ENCODE measurements around the gene DENND5B.
"Not testable (repeated sequence)": the region's sequence is repeated elsewhere in the genome, so short reads cannot be mapped to it uniquely, and the experiment has no call there.

Gene DENND5B

DNA sequence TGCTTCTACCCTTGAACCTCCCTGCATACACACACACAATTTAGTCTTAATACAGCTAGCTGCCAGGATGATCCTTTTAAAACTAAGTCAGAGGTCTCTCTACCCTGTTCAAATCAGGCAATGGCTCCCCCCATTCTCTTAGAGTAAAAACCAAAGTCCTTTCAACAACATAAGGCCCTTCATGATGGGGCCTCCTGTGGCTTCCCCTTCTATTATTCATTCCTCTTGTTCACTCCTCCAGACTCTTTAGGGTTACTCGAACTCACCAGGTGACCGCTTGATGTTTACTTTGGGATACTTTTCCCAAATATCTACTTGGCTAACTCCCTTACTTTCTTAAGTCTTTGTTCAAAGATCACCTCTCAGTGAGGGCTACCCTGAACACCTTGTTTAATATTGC, 30.4 kb downstream of the DENND5B start:
- no peak overlapping the region for H3K4me3 ChIP-seq (ENCODE audit: low read depth, low read length)

DNA sequence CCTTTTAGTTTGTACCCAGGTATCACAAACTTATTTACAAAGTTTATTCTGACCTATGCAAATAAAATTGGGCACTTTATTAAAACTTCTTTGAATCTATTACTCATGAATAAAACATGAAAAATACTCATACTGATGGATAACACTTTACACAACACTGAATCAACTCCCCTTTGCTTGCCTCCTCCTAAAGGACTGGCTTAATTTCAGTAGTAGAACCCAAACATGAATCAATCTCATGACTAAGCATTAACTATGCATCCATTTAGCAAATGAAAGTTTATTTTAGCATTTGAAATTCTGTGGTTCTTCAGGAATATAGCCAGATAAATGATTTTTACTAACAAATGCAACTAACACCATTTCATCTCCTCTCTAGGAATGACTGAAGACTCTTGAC, 32.4 kb downstream of the DENND5B start:
- no peak overlapping the region for H3K4me3 ChIP-seq (ENCODE audit: low read depth, low read length)

DNA sequence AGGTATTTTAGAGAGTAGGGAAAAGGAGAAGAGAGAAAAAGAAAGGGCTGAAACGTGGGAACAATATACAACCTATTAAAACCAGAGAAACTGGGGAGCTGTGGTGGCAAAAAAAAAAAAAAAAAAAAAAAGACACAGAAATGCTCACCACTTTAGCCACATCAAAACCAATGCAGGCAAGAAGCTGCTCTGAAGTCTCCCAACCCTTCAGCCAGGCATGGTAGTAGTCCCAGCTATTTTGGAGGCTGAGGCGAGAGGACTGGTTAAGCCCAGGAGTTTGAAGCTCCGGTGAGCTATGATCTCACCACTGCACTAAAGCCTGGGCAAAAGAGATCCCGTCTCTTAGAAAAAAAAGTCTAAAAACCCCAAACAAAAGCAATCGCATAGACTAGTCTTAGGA, 33.2 kb downstream of the DENND5B start:
- H3K4me3 ChIP-seq (ENCODE audit: low read depth, low read length): no peak overlapping the region

DNA sequence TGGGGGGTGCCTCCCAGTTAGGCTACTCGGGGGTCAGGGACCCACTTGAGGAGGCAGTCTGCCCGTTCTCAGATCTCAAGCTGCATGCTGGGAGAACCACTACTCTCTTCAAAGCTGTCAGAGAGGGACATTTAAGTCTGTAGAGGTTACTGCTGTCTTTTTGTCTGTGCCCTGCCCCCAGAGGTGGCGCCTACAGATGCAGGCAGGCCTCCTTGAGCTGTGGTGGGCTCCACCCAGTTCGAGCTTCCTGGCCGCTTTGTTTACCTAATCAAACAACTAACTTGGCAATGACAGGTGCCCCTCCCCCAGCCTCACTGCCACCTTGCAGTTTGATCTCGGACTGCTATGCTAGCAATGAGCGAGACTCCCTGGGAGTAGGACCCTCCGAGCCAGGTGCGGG, 35.5 kb downstream of the DENND5B start:
- not testable (repeated sequence) for H3K4me3 ChIP-seq (ENCODE audit: low read depth, low read length)

DNA sequence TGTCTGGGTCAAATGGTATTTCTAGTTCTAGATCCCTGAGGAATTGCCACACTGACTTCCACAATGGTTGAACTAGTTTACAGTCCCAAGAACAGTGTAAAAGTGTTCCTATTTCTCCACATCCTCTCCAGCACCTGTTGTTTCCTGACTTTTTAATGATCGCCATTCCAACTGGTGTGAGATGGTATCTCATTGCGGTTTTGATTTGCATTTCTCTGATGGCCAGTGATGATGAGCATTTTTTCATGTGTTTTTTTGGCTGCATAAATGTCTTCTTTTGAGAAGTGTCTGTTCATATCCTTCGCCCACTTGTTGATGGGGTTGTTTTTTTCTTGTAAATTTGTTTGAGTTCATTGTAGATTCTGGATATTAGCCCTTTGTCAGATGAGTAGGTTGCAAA, 40.3 kb downstream of the DENND5B start:
- H3K4me3 ChIP-seq (ENCODE audit: low read depth, low read length): not testable (repeated sequence)

DNA sequence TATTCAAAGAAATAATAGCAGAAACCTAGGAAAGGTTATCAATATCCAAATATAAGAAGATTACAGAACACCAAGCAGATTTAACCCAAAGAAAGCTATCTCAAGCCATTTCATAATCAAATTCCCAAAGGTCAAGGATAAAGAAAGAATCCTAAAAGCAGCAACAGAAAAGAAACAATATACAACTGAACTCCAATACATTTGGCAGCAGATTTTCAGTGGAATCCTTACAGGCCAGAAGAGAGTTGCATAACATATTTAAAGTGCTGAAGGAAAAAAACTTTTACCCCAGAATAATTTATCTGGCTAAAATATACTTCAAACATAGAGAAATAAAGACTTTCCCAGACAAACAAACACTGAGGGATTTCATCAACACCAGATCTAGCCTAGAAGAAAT, 54.3 kb downstream of the DENND5B start:
- H3K4me3 ChIP-seq (ENCODE audit: low read depth, low read length): no peak overlapping the region

DNA sequence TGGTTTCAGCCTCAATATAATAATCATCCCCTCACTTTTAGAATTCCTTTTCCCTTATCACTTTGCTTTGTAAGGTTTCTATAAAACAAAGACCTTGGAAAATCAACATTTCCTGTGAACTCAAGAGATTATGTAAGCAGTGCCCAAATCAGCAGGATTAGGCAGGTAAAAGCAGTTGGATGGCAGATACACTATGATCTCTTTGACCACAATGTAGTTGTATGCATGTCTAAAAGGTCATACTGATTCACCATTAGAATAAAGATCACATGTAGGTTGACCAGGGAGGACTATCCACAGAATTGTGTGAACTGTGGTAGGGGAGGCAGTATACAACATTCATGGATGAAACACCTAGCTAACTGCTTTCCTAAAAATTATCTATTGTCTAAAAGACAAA, 57.5 kb downstream of the DENND5B start:
- no peak overlapping the region for H3K4me3 ChIP-seq (ENCODE audit: low read depth, low read length)

DNA sequence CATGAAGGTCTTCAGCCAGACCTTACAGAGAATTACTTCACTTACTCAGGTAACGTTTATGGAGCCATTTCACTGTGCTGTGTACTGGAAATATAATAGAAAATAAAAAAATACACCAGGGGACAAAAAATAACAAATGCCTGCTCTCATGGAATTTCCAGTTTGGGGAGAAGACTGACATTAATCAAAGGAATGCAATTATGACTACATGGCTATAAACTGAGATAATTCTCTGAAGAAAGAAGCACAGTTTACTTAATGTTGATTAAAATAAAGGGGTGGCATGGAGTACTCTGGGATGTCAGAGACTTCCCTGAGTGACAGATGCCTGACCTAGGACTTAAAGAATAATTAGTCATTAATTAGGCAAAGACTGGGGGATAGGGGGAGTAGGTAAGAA, 59.0 kb downstream of the DENND5B start:
- H3K4me3 ChIP-seq (ENCODE audit: low read depth, low read length): no peak overlapping the region

DNA sequence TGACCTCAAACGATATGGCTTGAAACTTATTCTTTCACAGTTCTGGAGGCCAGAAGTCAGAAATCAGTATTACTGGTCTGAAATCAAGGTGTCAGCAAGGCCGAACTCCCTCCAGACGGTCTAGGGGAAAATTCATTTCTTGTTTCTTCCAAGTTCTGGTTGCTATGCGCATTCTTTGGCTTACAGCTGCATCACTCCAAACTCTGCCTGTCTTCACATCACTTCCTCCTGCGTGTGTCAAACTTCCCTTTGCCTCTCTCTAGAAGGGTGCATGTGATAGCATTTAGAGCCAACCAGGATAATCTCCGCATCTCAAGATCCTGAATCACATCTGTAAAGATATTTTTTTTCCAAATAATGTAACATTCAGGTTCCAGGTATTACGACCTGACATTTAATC, 62.8 kb downstream of the DENND5B start:
- H3K4me3 ChIP-seq (ENCODE audit: low read depth, low read length): no peak overlapping the region

DNA sequence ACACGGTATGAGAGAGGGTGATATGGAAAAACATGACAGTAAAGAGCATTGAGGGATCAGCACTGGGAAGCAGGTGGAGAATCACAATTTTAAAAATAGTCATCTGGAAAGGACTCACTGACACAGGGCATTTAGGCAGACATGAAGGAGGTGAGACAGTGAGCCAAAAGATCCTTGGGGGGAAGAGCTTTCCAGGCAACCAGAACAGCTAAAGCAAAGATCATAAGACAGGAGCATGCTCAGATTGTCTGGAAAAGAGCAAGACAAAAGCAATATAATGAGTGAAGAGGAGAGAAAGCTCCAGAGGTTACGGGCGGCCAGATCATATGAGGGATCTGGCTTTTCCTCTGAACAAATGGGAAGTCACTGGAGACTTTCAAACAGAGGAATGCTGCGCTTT, 63.9 kb downstream of the DENND5B start:
- no peak overlapping the region for H3K4me3 ChIP-seq (ENCODE audit: low read depth, low read length)

DNA sequence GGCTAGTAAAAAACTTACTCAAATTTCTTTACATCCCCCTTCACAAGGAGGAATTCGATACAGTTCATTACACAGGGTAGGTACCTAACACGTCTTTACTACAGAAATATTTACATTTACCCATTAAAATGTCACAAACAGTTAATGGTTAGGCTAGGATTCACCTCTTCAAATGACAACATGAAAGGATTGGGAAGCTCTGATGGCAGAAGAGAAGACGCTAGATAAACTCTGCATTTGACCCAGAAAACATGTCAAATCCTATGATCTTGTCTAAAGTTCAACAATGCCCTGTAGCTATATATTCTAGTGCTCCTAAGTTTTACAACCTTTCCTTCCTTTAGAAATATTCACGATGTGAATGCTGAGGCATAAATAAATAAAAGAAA, 64.8 kb downstream of the DENND5B start:
- H3K4me3 ChIP-seq (ENCODE audit: low read depth, low read length): no peak overlapping the region

DNA sequence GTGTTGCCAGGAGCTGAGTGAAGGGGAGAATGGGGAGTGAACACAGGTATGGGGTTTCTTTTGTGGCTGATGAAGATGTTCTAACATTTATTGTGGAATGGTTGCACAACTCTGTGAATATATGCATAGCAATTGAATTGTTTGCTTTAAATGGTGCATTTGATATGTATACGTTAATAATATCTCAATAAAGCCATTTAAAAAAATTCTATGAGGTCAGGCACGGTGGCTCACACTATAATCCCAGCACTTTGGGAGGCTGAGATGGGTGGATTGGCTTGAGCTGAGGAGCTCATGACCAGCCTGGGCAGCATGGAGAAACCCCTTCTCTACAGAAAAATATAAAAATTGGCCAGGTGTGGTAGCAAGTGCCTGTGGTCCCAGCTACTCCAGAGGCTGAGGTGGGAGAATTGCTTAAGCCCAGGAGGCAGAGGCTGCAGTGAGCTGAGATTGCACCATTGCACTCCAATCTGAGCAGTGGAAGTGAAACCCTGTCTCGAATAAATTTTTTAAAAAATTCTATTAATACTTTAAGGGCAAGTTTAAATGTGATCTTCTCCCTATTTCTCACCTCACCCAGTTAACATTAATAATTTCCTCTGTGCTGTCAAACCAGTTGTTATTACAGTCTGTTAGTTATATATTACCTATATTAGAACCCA, 65.3 kb downstream of the DENND5B start:
- H3K4me3 ChIP-seq (ENCODE audit: low read depth, low read length): no peak overlapping the region

DNA sequence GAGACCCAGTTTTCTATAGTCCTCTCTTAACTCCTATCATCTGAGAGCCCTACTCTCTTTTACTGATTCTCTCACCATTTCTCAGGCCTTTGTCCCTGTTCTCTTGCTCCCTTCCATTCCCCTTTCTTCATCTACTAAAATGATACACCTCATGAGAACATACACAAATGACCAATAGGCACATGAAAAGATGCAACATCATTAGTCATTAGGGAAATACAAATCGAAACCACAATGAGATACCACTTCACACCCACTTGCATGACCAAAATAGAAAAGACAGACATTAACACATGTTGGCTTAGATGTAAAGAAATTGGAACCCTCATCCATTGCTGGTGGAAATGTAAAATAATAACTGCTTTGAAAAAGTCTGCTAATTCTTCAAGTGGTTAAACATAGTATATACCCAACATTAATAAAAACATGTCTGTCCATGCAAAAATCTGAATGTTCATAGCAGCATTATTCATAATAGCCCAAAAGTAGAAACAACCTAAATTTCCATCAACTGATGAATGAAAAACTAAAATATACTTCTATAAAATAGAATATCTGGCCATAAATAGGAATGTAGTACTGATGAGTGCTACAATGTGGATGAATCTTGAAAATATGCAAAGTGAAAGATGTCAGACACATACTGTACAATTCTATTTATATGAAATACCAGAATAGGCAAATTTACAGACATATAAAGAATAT, 66.0 kb downstream of the DENND5B start:
- no peak overlapping the region for H3K4me3 ChIP-seq (ENCODE audit: low read depth, low read length)

DNA sequence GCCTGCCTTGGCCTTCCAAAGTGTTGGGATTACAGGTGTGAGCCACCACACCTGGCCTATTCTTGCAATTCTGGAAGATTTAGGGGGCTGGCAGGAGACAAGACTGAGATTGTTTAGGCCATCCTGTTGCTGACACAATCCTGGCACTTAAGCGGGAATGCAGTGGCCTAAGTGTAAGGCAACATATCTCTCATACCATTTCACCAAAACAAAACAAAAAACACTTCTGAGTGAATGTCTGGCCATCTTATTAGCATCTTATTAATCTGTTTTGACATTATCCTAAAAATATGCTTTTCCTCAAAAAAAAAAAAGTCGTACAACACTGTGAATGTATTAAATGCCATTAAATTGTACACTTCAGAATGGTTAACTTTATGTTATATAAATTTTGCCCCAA, 67.6 kb downstream of the DENND5B start:
- H3K4me3 ChIP-seq (ENCODE audit: low read depth, low read length): no peak overlapping the region

DNA sequence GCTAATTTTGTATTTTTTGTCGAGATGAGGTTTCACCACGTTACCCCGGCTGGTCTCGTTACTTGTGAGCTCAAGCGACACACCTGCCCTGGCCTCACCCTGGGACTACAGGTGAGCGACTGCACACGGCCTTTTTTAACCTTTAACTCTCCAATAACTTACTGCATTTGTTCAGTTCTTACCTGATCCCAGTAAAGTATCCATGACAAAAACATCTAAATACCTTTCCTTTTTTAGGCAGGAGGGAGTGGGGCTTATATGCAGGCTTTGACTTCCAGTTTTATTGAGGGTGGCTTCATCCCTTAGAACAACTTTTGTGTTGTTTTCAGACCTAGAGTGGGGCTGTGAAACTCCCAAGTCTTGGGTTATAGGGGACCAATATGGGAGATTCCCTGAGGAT, 68.3 kb downstream of the DENND5B start:
- no peak overlapping the region for H3K4me3 ChIP-seq (ENCODE audit: low read depth, low read length)

DNA sequence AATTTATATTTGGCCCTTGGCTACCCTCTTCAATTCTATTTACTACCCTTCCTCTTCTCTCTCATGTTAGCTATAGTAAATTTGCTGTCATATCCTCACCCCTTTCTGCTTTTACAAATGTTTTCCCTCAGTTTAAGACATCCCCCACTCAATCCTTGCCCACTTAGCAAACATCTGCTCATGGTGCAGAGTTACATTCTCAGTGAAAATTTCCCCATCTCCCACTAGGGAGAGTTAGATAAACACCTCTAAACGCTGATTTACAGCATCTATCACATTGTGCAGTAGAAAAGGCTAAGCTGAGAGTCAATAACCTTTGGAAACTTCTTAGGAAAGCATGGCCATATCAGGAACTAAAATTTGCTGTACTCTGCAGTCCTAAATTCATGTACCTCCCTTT, 69.0 kb downstream of the DENND5B start:
- H3K4me3 ChIP-seq (ENCODE audit: low read depth, low read length): no peak overlapping the region

DNA sequence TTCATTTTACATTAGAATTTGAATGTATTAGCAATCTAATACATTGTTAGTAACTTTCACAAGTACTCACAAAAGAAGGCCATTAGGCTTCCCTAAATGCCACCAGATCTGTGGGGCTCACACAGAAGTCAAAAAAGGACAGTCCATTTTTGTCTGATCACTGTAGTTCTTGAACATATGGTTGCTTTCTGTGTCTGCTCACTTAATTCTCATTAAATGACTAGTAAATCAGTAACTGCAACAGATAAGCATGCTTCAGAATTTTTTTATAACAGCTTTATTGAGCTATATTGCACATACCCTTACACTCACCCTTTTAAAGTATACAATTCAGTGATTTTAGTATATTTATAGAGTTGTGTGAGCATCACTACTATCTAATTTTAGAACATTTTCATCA, 71.4 kb downstream of the DENND5B start:
- H3K4me3 ChIP-seq (ENCODE audit: low read depth, low read length): no peak overlapping the region

DNA sequence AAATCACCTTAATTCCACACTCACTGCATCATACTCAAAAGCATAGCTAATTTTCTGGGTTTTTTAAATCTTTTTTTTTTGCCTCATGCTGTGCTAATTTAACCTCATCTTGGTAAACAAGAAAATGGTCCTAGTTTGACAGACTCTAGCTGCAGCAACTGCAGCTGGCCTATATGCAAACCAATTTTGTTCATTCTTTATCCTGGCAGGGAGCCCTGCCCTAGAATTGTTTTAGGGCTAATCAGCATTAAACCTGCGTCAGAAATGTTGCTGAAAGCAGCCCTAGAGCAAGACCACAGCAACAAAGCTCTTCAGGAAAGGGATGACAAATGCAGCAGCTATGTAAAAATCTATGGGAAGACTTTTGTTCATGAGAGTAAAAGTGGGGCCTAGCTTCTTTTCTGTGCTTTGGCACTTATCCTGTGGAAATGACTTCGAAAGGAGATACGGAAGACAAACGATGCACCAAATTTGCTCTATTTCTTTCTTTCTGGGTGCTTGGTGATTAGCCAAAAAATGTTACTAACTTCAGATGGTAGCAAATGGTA, 72.2 kb downstream of the DENND5B start:
- no peak overlapping the region for H3K4me3 ChIP-seq (ENCODE audit: low read depth, low read length)

DNA sequence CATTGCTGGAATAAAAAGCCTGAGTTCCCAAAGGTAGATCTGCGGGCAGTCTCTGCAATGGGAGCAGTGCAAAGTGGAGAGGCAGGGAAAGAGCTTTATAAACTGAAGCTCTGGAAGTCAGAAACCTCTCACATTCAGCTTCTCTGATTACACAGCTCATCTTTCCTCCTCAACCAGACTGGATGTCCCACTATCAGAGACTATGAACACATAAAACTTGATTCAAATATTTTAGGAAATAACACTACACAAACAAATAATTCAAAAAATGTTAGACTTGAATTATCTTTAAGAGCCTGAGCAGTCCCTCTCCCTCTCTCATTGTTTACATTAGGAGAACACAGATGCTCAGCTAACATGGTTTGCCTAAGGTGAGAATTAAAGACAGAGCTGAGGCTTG, 72.9 kb downstream of the DENND5B start:
- H3K4me3 ChIP-seq (ENCODE audit: low read depth, low read length): no peak overlapping the region

DNA sequence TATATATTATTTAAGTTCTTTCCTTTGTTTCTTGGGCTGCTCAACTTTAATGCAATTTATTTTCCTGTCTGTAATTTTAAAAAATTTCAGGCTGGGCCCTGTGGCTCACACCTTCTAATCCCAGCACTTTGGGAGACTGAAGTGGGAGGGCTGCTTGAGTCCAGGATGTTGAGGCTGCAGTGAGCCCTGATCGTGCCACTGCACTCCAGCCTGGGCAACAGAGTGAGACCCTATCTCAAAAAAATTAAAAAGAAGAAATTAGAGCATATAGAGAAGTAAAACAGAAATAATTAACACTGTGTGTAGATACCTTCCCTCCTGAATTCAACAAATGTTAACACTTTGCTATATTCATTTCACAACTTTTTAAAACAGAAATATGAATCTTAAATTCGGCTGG, 74.2 kb downstream of the DENND5B start:
- no peak overlapping the region for H3K4me3 ChIP-seq (ENCODE audit: low read depth, low read length)

DNA sequence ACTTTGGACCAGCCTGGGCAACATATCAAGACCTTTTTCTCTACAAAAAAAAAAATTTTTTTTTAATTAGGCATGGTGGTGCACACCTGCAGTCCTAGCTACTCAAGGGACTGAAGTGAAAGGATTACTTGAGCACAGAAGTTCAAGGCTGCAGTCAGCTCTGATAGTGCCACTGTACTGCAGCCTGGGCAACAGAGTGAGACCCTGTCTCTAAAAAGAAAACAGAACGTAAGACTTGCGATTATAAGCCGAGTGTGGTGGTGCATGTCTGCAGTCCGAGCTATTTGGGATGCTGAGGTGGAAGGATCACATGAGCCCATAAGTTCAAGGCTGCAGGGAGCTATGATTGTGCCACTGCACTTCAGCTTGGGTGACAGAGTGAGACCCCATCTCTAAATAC, 76.0 kb downstream of the DENND5B start:
- H3K4me3 ChIP-seq (ENCODE audit: low read depth, low read length): no peak overlapping the region

DNA sequence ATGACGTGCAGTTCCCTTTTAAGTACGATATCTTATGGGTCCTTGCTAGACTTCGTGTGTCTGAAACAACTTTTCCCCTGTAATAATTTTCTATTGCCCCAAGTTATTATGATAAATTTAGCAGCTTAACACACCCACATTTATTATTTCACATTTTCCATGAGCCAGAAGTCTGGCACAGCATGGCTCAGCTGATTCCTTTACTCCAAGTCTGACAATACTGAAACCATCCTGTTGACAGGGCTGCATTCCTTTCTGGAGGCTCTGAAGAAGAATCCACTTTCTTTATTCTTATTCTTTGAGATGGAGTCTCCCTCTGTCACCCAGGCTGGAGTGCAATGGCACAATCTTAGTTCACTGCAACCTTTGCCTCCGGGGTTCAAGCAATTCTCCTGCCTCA, 80.9 kb downstream of the DENND5B start:
- H3K4me3 ChIP-seq (ENCODE audit: low read depth, low read length): no peak overlapping the region
